Cardiac muscle cell (in vitro differentiated cells and primary cell): ENCODE measurements around the gene EYA4. TPM values are rescaled to one million over a fixed set of nuclear protein-coding genes. Genes with fewer than 3 reads are reported as not detected.

Experiments used
- DNase-seq, 2 donors: peaks; one replicate each; pipeline versions ENCODE4 v3.0.0 to v3.0.0-alpha.2; 2010 to 2017; ENCODE audit warnings: low read depth in 1 of 2, low spot score in 1 of 2
- H3K27ac ChIP-seq: fragments of 200-600 bp; sonication (generic); 2 replicates; pipeline ENCODE4 v1.5.1; 2016
- H3K27me3 ChIP-seq: fragments of 200-600 bp; sonication (generic); 2 replicates; pipeline ENCODE4 v1.6.0; 2016; ENCODE audit warnings: control low read depth
- H3K36me3 ChIP-seq: fragments of 200-600 bp; sonication (generic); 2 replicates; pipeline ENCODE4 v1.5.1; 2016; ENCODE audit warnings: control low read depth
- H3K4me1 ChIP-seq: fragments of 200-600 bp; sonication (generic); 2 replicates; pipeline ENCODE4 v1.8.1; 2017; ENCODE audit warnings: low read depth, mild to moderate bottlenecking, mixed run types
- H3K4me3 ChIP-seq: fragments of 200-600 bp; sonication (generic); 2 replicates; pipeline ENCODE4 v1.5.1; 2016; ENCODE audit warnings: mild to moderate bottlenecking
- H3K9me3 ChIP-seq: fragments of 200-600 bp; sonication (generic); 2 replicates; pipeline ENCODE4 v1.5.1; 2017; ENCODE audit warnings: low read depth, mild to moderate bottlenecking, control low read depth
- polyA plus RNA-seq: library from polyadenylated mRNA; unstranded; fragments of >200 nt; fragmentation: Nextera tagmentation; extraction: Ambion mirVana; gene quantifications from 2 replicates; pipeline ENCODE4 v1.2.1, GENCODE V29; 2016
- total RNA-seq: library from RNA; depleted of rRNA; stranded (reverse); fragments of >200 nt; gene quantifications from 2 replicates; pipeline ENCODE4 v1.2.3, GENCODE V29; 2016
- TF ChIP-seq, protein P1 (sequence below): IDR thresholded peaks from 2 replicates; pipeline ENCODE4 v1.5.1; 2012; ENCODE audit warnings: low read depth, mild to moderate bottlenecking, low read length

Gene EYA4
- total and polyA plus RNA-seq, 2 experiments from 2014 or later, result 0.03 to 0.11 TPM

GRCh38 chr6:133235221-133235620 is 5.9 kb upstream of the EYA4 start:
- Histone ChIP-seq H3K27ac (no peak overlapping the region), H3K36me3 (no peaks in the 10 kb centered on the region), H3K27me3 (peaks cover 32% of the 10 kb centered on the region), H3K4me1 (no peaks in the 10 kb centered on the region), H3K4me3 (no peak overlapping the region), H3K9me3 (no peaks in the 10 kb centered on the region)
- TF ChIP-seq, protein P1, sequence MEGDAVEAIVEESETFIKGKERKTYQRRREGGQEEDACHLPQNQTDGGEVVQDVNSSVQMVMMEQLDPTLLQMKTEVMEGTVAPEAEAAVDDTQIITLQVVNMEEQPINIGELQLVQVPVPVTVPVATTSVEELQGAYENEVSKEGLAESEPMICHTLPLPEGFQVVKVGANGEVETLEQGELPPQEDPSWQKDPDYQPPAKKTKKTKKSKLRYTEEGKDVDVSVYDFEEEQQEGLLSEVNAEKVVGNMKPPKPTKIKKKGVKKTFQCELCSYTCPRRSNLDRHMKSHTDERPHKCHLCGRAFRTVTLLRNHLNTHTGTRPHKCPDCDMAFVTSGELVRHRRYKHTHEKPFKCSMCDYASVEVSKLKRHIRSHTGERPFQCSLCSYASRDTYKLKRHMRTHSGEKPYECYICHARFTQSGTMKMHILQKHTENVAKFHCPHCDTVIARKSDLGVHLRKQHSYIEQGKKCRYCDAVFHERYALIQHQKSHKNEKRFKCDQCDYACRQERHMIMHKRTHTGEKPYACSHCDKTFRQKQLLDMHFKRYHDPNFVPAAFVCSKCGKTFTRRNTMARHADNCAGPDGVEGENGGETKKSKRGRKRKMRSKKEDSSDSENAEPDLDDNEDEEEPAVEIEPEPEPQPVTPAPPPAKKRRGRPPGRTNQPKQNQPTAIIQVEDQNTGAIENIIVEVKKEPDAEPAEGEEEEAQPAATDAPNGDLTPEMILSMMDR, result no peak
- DNase-seq, result no peak

DNA sequence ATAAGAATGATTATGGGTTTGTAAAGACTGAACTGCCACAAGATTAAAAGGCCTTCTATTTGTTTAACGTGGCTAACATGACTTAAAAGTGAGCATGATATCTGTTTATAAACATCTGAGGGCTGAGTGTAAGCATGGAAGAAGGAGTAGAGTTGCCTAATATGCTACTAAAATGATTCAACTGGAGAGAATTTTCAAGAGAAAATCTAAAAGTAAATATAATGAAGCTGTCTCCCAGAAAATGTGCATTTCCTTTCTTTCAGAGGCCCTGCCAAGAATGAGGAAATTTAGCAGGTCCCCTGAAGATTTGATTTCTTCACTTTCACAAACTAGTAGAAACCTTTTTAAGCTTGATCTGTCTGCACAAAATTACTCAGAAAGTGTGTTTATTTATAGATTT is 4.2 kb upstream of the EYA4 start:
- H3K27ac ChIP-seq, result no peak overlapping the region
- TF ChIP-seq, protein P1, result no peak
- no peaks in the 10 kb centered on the region for H3K4me1 ChIP-seq
- H3K36me3 ChIP-seq, result no peaks in the 10 kb centered on the region
- H3K27me3 ChIP-seq, result peaks cover 49% of the 10 kb centered on the region
- H3K4me3 ChIP-seq, result no peak overlapping the region
- peak in 1 of 2 donors; percentile 69 for DNase-seq
- H3K9me3 ChIP-seq, result no peaks in the 10 kb centered on the region

DNA sequence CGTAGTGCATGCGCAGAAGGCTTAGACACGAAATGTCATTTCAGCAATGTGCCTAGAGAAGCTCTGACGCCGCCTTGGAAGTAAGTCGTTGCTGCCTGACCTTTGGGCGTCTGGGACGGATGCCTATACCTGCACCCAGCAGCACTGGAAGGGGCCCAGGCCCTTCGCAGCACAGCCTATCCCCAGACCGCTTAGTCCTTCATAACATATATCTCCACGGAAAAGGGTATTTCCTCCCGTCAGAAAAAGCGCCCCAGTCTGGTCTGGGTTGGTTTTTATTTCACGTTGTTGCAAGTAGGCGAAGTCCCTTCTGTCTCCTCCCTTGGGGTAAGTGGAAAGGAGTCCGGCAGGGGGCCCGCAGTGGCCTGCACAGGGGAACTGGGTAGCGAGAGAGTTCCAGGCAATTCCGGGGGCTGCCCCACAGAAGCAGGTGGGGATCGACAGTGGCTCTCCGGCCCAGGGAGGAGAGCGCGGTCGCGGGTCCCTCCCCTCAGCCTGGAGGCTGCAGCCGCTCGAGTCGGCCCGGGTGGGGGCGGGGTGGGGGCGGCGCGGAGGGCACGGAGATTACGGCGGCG is 559 bp upstream of the EYA4 start:
- no peaks in the 10 kb centered on the region for H3K36me3 ChIP-seq
- no peak overlapping the region for H3K27ac ChIP-seq
- H3K27me3 ChIP-seq, result peaks cover 86% of the 10 kb centered on the region
- H3K4me3 ChIP-seq, result peak overlapping the region; percentile 43
- DNase-seq, result peak; percentile 42 to 46
- TF ChIP-seq, protein P1, result peak; percentile 17
- no peaks in the 10 kb centered on the region for H3K4me1 ChIP-seq
- H3K9me3 ChIP-seq, result no peaks in the 10 kb centered on the region

DNA sequence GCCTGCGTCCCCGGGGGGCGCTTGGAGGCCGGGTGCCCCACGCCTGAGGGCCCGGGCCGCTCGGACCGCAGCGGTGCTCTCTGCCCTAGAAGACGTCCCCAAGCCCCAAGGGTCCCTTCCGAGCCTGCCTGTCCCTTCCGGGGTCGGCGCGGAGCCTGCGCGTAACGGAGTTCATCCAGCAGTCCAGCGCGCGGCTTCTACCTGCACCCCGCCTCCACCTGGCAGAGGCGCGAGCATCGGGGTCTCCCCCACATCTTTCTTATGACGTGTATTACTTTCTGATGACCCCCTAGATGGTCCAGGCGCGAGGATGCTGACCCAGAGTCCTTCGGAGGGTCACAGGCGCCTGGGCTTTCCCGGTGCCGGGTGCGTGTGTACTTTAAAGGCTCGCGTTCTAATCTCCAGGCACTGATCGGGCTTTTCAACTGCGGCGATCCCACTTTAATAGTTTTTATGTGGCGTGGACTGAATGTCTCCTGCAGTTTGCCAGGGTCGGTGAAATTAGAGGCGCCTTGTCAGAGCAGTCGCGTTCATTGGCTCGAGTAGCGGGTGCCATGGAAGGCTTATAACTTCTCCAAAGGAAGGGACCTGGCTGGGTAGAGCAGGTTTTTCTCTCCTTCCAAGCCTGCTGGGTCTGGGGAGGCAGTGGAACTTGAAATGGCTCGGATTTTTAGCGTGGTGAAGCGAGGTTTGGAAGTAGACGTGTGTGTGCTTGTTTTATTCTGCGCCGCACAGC is 912 bp downstream of the EYA4 start:
- no peaks in the 10 kb centered on the region for H3K4me1 ChIP-seq
- TF ChIP-seq, protein P1, result no peak
- no peaks in the 10 kb centered on the region for H3K36me3 ChIP-seq
- H3K27me3 ChIP-seq, result peaks cover 100% of the 10 kb centered on the region
- DNase-seq, result peak; percentile 43
- peak overlapping the region; percentile 43 for H3K4me3 ChIP-seq
- H3K27ac ChIP-seq, result no peak overlapping the region
- no peaks in the 10 kb centered on the region for H3K9me3 ChIP-seq

DNA sequence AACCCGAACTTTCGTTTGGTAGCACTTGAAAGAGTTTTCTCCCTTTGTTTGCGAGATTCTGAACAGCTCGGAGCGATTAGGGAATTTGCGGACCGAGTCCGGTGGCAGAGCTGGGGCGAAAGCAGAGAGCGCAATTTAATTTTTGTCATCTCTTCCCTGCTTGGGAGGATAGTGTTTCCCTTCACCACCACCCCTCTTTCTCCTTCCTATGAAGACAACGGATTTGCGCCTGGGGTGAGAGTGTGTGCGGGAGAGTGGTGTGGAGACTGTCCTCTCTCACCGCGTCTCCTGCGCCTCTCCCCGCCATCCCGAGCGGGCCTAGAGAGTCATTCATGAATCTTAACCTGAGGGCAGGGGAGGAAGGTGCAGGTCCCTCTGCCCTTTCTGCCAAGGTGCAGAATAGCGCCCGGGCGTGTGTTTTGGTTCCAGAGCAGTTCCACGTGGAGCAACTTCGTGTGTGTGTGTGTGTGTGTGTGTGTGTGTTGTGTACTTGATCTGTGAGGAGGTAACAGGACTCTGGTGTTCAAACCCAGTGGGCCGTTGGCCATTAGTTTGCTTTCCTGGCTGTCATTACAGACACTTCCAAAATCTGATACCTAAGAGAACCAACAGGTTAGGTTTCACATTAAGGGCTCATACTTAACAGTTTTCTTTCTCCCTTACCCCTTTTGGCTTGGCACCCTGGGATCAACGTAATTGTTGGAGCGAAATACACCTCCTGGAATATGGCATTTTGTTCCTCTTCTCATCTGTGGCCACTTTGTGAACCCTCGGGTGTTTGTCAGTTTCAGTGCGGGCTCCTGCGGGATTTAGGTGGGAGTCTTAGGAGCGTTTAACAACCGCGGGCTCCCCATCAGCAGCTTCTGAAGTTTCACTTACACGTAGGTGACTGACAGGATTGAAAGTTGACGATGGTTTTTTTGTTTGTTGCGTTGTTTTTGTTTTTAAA is 1.8 kb downstream of the EYA4 start:
- Histone ChIP-seq H3K4me1 (no peaks in the 10 kb centered on the region), H3K4me3 (peak overlapping the region; percentile 43), H3K27ac (no peak overlapping the region), H3K9me3 (no peaks in the 10 kb centered on the region), H3K27me3 (peaks cover 100% of the 10 kb centered on the region), H3K36me3 (no peaks in the 10 kb centered on the region)
- TF ChIP-seq, protein P1, result no peak
- DNase-seq, result peak; percentile 2 to 5
